ENCODE data around the gene JARID2. TPM values are rescaled to one million over a fixed set of nuclear protein-coding genes. Genes with fewer than 3 reads are reported as not detected.

JARID2 gene
- total and polyA plus RNA-seq, 9 of the 15 experiments (the other 6 are each of a cell fraction or from before 2014, with no cell fraction given): 5.0 to 29.0 (median 15.6) TPM

GRCh38 chr6:15553736-15554294 is 307.9 kb downstream of the JARID2 start (continued):
- TF ChIP-seq BRCA1 (IDR thresholded peaks at IDR 0.05): no peak
- TF ChIP-seq BRCA1 (CRISPR knock-in tag; IDR thresholded peaks at IDR 0.05): no peak
- no peak for TF ChIP-seq TOE1 (IDR thresholded peaks at IDR 0.05; ENCODE audit: borderline replicate concordance)
- no peak for TF ChIP-seq TOE1 (CRISPR knock-in tag; IDR thresholded peaks at IDR 0.05; ENCODE audit: borderline replicate concordance, low read depth)
- TF ChIP-seq ZNF184 (CRISPR knock-in tag; IDR thresholded peaks at IDR 0.05): no peak
- peak; percentile 16; the same call in 1 of the 2 replicates for TF ChIP-seq SMAD4 (CRISPR knock-in tag; conservative IDR thresholded peaks at IDR 0.05)
- TF ChIP-seq ILK (tag; IDR thresholded peaks at IDR 0.05; ENCODE audit: borderline replicate concordance, low read depth): no peak
- TF ChIP-seq, protein P1, sequence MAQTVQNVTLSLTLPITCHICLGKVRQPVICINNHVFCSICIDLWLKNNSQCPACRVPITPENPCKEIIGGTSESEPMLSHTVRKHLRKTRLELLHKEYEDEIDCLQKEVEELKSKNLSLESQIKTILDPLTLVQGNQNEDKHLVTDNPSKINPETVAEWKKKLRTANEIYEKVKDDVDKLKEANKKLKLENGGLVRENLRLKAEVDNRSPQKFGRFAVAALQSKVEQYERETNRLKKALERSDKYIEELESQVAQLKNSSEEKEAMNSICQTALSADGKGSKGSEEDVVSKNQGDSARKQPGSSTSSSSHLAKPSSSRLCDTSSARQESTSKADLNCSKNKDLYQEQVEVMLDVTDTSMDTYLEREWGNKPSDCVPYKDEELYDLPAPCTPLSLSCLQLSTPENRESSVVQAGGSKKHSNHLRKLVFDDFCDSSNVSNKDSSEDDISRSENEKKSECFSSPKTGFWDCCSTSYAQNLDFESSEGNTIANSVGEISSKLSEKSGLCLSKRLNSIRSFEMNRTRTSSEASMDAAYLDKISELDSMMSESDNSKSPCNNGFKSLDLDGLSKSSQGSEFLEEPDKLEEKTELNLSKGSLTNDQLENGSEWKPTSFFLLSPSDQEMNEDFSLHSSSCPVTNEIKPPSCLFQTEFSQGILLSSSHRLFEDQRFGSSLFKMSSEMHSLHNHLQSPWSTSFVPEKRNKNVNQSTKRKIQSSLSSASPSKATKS (CRISPR knock-in tag; IDR thresholded peaks at IDR 0.05): no peak
- TF ChIP-seq SNAPC5 (CRISPR knock-in tag; IDR thresholded peaks at IDR 0.05): no peak
- TF ChIP-seq HIVEP1 (CRISPR knock-in tag; IDR thresholded peaks at IDR 0.05): 0 out of 2 replicates have a peak, but pooled peaks have one; percentile 34
- TF ChIP-seq ARID3A (IDR thresholded peaks at IDR 0.05; ENCODE audit: borderline replicate concordance, low read depth, low read length): no peak
- no peak for TF ChIP-seq SRSF9 (IDR thresholded peaks at IDR 0.05; ENCODE audit: borderline replicate concordance, low read depth, low read length)
- no peak for TF ChIP-seq ZKSCAN1 (IDR thresholded peaks at IDR 0.05; ENCODE audit: low read depth, low read length)
- TF ChIP-seq NR4A1 (CRISPR knock-in tag; IDR thresholded peaks at IDR 0.05): no peak
- TF ChIP-seq NR4A1 (tag; IDR thresholded peaks at IDR 0.05): 0 out of 2 replicates have a peak, but pooled peaks have one; percentile 50
- peak; percentile 92 for TF ChIP-seq ATF3 (IDR thresholded peaks at IDR 0.05)
- no peak for TF ChIP-seq ATF3 (CRISPR knock-in tag; conservative IDR thresholded peaks at IDR 0.05)
- TF ChIP-seq KDM4B (IDR thresholded peaks at IDR 0.05; ENCODE audit: borderline replicate concordance in 2 of 2, low read depth in 1 of 2): no peak
- no peak for TF ChIP-seq PHTF2 (CRISPR knock-in tag; IDR thresholded peaks at IDR 0.05)
- TF ChIP-seq, protein P2, sequence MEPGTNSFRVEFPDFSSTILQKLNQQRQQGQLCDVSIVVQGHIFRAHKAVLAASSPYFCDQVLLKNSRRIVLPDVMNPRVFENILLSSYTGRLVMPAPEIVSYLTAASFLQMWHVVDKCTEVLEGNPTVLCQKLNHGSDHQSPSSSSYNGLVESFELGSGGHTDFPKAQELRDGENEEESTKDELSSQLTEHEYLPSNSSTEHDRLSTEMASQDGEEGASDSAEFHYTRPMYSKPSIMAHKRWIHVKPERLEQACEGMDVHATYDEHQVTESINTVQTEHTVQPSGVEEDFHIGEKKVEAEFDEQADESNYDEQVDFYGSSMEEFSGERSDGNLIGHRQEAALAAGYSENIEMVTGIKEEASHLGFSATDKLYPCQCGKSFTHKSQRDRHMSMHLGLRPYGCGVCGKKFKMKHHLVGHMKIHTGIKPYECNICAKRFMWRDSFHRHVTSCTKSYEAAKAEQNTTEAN (CRISPR knock-in tag; IDR thresholded peaks at IDR 0.05): no peak
- TF ChIP-seq C11orf30 (IDR thresholded peaks at IDR 0.05; ENCODE audit: low read depth): no peak
- no peak for TF ChIP-seq NELFE (IDR thresholded peaks at IDR 0.05; ENCODE audit: insufficient read depth, insufficient read length)
- no peak for TF ChIP-seq ZNF76 (CRISPR knock-in tag; IDR thresholded peaks at IDR 0.05; ENCODE audit: borderline replicate concordance)
- no peak for TF ChIP-seq TGIF2 (CRISPR knock-in tag; IDR thresholded peaks at IDR 0.05)

All from K562 (cell line).